GM13976 (cell line): Measurements from ENCODE around the gene MAGEA10.
"Not testable (repeated sequence)": the region's sequence is repeated elsewhere in the genome, so short reads cannot be mapped to it uniquely, and the experiment has no call there.

ENCODE experiments used
- DNase-seq: peaks from one replicate; pipeline ENCODE4 v3.0.0; 2012; ENCODE audit warnings: low spot score
- in situ Hi-C: fragments of 300-500 bp; cut with MboI; formaldehyde crosslinking; loops from one replicate; pipeline ENCODE4 v1.12.0; 2022; ENCODE audit warnings: low sequenced_read_pairs, mixed read lengths, inconsistent platforms; ENCODE audit not compliant: unreplicated experiment
- TF ChIP-seq, protein P1 (sequence below): IDR thresholded peaks from 2 replicates; pipeline ENCODE4 v1.5.1; 2012; ENCODE audit warnings: borderline replicate concordance, mild to moderate bottlenecking; ENCODE audit not compliant: insufficient read depth; ENCODE audit errors: extremely low read depth, missing control alignments, control extremely low read depth

MAGEA10 gene

DNA sequence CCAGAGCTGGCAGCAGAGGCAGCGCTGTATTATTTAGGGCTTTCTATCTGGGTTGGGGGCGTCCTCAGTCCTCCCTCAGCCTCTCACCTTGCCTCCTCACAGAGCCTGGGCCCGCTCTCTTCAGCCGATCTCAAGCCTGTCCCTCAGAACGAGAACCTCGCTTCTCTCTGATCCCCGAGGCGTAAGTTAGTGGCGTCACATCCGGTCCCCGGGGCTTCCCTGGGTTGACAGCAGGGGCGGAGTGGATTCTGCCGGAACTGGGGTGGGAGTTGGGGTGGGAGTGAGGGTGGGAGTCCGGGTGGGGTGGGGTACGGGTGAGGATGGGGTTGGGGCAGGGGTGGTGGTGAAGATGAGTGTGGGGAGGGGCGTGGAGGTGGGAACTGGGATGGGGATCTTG is at the start of gene MAGEA10:
Gene MAGEA10 (minus strand): TSS at position 190 of the 397 bp plus-strand sequence. CDS start 2,957 bp downstream, outside the sequence.
- TF ChIP-seq, protein P1, sequence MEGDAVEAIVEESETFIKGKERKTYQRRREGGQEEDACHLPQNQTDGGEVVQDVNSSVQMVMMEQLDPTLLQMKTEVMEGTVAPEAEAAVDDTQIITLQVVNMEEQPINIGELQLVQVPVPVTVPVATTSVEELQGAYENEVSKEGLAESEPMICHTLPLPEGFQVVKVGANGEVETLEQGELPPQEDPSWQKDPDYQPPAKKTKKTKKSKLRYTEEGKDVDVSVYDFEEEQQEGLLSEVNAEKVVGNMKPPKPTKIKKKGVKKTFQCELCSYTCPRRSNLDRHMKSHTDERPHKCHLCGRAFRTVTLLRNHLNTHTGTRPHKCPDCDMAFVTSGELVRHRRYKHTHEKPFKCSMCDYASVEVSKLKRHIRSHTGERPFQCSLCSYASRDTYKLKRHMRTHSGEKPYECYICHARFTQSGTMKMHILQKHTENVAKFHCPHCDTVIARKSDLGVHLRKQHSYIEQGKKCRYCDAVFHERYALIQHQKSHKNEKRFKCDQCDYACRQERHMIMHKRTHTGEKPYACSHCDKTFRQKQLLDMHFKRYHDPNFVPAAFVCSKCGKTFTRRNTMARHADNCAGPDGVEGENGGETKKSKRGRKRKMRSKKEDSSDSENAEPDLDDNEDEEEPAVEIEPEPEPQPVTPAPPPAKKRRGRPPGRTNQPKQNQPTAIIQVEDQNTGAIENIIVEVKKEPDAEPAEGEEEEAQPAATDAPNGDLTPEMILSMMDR: no peak
- in situ Hi-C loops: no loop called here
- no peak for DNase-seq

DNA sequence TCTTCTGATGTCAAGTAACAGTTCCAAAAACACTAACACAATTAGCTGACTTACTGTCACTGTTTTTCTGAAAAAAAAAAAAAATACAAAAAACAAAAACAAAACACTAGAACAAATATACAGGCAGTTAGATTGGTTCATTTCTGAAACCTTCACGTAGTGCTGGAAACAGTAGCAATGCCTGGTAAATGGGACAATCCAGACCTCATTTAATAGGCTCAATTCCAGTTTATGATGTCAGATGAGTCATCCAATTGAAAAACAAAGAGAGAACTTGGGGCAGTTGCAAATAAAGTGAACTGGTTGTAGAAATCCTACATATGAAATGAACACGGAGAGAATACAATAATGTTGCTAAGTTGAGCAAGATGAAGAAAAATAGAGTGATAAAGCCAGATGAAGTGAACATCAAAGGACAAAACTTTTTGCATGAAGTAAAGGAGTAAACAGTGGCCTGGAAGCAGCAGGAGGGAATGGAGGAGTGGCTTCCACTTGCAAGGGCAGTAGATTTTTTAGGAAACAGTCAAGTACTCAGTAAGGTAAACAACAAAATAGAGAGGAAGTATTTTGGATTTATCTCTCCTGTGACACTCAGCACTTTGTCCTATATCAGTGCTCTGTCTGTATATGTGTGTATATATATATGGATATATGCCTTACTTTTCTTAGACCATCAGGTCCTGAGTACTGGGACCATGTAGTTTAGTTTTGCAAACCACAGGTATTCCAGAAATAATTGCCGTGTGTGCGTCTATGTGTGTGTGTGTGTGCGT is 39.3 kb upstream of the MAGEA10 start:
- DNase-seq: no peak
- TF ChIP-seq, protein P1: no peak
- in situ Hi-C loops: no loop called here

DNA sequence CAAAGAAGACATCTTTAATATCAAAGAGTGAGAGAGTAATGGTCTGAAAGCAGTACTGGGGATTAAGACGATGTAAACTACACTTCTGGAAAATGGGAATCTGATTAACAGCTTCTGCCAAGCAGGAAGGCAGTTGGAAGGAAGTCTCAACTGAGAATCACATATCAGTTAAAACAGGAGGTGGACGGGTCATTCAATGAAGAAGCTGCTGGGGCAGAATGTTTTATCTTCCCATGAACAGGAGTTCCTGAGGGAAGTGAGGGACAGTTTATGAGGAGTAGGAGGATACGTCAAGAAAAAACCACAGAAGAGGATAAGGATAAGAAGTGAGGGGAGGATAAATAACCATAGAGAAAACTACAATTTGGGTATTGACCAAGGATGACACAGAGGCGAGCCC is 38.7 kb upstream of the MAGEA10 start:
- DNase-seq: no peak
- in situ Hi-C loops: no loop called here
- TF ChIP-seq, protein P1: no peak

DNA sequence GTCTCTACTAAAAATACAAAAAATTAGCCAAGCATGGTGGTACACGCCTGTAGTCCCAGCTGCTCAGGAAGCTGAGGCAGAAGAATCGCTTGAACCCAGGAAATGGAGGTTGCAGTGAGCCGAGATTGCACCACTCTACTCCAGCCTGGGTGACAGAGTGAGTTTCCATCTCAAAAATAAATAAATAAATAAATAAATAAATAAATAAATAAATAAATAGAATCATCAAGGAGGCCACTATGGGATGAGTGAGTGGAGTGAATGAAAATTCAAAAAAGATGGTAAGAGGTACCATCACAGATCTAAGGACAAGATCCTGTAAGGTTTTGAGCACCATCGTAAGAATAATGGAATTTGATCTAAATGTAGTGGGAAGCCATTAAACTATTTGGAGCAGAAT is 37.5 kb upstream of the MAGEA10 start:
- in situ Hi-C loops, DNase-seq: not testable (repeated sequence)

DNA sequence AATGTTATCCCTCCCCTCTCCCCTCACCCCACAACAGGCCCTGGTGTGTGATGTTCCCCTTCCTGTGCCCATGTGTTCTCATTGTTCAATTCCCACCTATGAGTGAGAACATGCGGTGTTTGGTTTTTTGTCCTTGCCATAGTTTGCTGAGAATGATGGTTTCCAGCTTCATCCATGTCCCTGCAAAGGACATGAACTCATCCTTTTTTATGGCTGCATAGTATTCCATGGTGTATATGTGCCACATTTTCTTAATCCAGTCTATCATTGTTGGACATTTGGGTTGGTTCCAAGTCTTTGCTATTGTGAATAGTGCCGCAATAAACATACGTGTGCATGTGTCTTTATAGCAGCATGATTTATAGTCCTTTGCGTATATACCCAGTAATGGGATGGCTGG is 35.5 kb upstream of the MAGEA10 start:
- in situ Hi-C loops, DNase-seq: not testable (repeated sequence)

DNA sequence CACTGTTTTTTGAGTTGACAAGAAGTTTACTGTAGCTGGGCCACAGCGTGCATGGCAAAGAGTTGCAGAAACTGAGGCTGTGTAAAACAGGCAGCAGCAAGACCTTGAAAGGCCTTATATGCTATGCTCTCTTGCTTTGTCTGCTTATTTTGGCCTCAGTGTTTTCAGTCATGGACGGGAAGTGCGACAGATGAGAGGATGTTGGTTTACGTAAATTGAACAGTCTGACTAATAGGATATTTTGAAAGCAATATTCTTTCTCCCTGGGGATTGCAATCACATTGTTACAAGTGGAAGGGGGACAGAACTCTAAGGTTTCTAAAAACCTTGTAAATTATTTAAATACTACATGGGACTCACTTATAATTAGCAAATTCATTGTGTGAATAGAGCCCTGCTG is 32.2 kb upstream of the MAGEA10 start:
- in situ Hi-C loops: no loop called here
- no peak for DNase-seq
- TF ChIP-seq, protein P1: no peak

DNA sequence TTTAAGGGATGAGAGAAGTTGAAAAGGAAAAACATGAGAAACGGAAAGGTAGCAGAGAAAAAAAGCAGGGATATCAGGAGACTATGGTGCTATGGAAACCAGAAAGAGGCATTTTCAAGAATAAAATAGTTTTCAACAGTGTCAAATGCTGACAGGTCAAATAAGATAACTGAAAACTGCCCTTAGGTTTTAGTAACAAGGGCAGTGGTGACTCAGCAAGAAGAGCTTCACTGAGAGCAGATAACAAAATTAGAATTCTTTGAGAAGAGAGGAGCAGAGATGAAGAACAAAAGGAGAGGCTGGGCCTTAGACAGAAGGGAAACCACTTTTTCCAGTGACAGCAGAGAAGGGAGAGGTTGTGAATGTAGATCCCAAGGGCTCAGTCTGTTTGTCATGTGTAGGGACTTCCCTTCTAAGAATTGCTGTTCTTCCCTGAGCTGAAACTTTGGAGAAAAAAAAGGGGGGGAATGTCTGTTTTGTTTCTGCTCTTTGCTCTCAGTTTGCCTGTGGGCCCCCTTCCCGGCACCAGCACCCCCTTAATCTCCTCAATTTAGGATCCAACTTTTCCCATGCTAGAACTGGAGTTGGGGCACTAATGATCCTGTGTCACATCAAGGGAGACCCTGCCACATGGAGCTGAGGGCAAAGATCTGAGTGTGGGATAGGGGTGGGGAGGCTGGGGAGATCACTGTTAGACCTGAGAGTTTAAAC is 26.8 kb upstream of the MAGEA10 start:
- in situ Hi-C loops: no loop called here

More for the DNA sequence above, 26.8 kb upstream of the MAGEA10 start:
- no peak for DNase-seq
- TF ChIP-seq, protein P1: no peak
